ENCODE measurements around the gene SALL2. TPM values are rescaled to one million over a fixed set of nuclear protein-coding genes. Genes with fewer than 3 reads are reported as not detected.
A peak's percentile ranks its signal among the peaks of the same experiment; 100 is the strongest.

SALL2 gene
- total RNA-seq, 2 experiments from 2014 or later: 2.8 to 2.9 TPM

GRCh38 chr14:21524575-21525490 is 1.3 kb downstream of the SALL2 start:
- peak overlapping the region; percentile 96 for H3K4me3 Mint-ChIP-seq
- ChIA-PET POLR2A (interaction anchor here (3.0 to 5.3 kb wide), 2 partner anchors 13 to 69 kb away, joined by 16 to 54 read pairs; partner anchors contain the start of genes CHD8 and METTL3), CTCF (no interaction called here)

DNA sequence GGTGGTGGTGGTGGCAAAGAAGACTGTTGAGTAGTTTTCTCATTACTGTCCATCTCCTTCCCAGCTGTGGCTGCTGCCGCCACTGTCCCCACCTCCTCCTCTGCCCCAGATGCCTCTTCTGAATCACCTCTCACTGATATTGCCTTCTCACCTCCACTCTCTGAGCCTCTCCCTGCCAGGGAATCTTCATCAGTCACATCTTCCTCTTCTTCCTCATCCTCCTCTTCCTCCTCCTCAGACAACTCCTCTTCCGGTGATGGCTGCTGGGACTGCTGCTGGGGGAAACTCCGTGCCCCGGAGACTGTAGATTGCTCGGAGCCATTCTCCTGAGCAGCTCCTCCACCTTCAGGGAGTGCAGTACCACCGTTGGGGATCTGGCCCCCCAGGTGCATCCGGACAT is 2.9 kb downstream of the SALL2 start:
- H3K9me3 ChIP-seq (ENCODE audit: control insufficient read depth in 1 of 2, insufficient read depth in 1 of 2, low read length in 2 of 2): no peaks in the 10 kb centered on the region
- ChIA-PET CTCF (interaction anchor here (1.0 kb wide), 1 partner anchor 25 kb away, joined by 3 read pairs; no protein-coding TSS in a partner anchor), POLR2A (no interaction called here)
- Mint-ChIP-seq H3K36me3 (ENCODE audit: low read depth) (no peaks in the 10 kb centered on the region), H3K4me1 (ENCODE audit: low read depth) (peaks cover 22% of the 10 kb centered on the region), H3K4me3 (no peak overlapping the region), H3K27ac (no peak overlapping the region), H3K27me3 (peaks cover 6% of the 10 kb centered on the region), H3K9me3 (no peaks in the 10 kb centered on the region)
- intact Hi-C loops (cut with DNase I, micrococcal nuclease): no loop called here
- ATAC-seq (ENCODE audit: poor library complexity): no peak
- no peak overlapping the region for H3K27ac ChIP-seq (ENCODE audit: low read depth in 1 of 2, low read length in 2 of 2)
- H3K36me3 ChIP-seq (ENCODE audit: insufficient read depth, low read length): no peaks in the 10 kb centered on the region
- no peak overlapping the region for H3K4me3 ChIP-seq (ENCODE audit: low read length)
- DNase-seq: no peak
- no peaks in the 10 kb centered on the region for H3K27me3 ChIP-seq (ENCODE audit: control insufficient read depth in 1 of 2, insufficient read depth in 2 of 2, low read length in 2 of 2)
- H3K4me1 ChIP-seq (ENCODE audit: insufficient read depth, low read length): peaks cover 13% of the 10 kb centered on the region
- TF ChIP-seq, protein P1, sequence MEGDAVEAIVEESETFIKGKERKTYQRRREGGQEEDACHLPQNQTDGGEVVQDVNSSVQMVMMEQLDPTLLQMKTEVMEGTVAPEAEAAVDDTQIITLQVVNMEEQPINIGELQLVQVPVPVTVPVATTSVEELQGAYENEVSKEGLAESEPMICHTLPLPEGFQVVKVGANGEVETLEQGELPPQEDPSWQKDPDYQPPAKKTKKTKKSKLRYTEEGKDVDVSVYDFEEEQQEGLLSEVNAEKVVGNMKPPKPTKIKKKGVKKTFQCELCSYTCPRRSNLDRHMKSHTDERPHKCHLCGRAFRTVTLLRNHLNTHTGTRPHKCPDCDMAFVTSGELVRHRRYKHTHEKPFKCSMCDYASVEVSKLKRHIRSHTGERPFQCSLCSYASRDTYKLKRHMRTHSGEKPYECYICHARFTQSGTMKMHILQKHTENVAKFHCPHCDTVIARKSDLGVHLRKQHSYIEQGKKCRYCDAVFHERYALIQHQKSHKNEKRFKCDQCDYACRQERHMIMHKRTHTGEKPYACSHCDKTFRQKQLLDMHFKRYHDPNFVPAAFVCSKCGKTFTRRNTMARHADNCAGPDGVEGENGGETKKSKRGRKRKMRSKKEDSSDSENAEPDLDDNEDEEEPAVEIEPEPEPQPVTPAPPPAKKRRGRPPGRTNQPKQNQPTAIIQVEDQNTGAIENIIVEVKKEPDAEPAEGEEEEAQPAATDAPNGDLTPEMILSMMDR (IDR thresholded peaks at IDR 0.05): no peak

More at GRCh38 chr14:21524575-21525490, 1.3 kb downstream of the SALL2 start:
- intact Hi-C loops (cut with DNase I, micrococcal nuclease): no loop called here
- Histone ChIP-seq H3K36me3 (ENCODE audit: insufficient read depth, low read length) (no peaks in the 10 kb centered on the region), H3K27ac (ENCODE audit: low read depth in 1 of 2, low read length in 2 of 2) (no peak overlapping the region), H3K4me3 (ENCODE audit: low read length) (peak overlapping the region; percentile 74), H3K4me1 (ENCODE audit: insufficient read depth, low read length) (peaks cover 13% of the 10 kb centered on the region), H3K27me3 (ENCODE audit: control insufficient read depth in 1 of 2, insufficient read depth in 2 of 2, low read length in 2 of 2) (no peaks in the 10 kb centered on the region), H3K9me3 (ENCODE audit: control insufficient read depth in 1 of 2, insufficient read depth in 1 of 2, low read length in 2 of 2) (no peaks in the 10 kb centered on the region)
- H3K27me3 Mint-ChIP-seq: no peaks in the 10 kb centered on the region
- peak overlapping the region; percentile 55 for H3K27ac Mint-ChIP-seq
- peaks cover 22% of the 10 kb centered on the region for H3K4me1 Mint-ChIP-seq (ENCODE audit: low read depth)
- ATAC-seq (ENCODE audit: poor library complexity): no peak
- H3K9me3 Mint-ChIP-seq: no peaks in the 10 kb centered on the region
- TF ChIP-seq, protein P1 (IDR thresholded peaks at IDR 0.05): no peak
- no peaks in the 10 kb centered on the region for H3K36me3 Mint-ChIP-seq (ENCODE audit: low read depth)
- DNase-seq: no peak

DNA sequence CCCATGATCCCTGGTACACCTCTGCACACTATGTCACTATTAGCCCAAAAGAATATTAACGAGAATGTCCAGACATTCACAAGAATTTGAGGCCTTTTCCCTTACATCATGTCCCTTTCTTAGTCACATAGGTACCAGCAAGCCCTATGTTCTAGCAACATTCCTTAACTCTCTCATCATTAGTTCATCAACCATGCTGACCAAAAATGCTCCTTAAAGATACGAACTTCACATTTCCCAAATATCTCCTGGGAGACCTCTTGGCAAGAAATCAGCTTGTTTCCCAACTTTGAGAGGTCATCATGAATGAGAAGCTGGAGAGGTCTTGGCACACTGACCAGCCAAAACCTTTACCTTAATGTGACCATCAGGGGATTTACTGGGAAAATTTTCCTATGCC is 4.6 kb downstream of the SALL2 start:
- Mint-ChIP-seq H3K36me3 (ENCODE audit: low read depth) (no peaks in the 10 kb centered on the region), H3K4me3 (no peak overlapping the region), H3K9me3 (no peaks in the 10 kb centered on the region), H3K4me1 (ENCODE audit: low read depth) (peaks cover 12% of the 10 kb centered on the region), H3K27me3 (peaks cover 6% of the 10 kb centered on the region), H3K27ac (no peak overlapping the region)
- ChIA-PET POLR2A (no interaction called here), CTCF (no interaction called here)
- DNase-seq (no peak), ATAC-seq (ENCODE audit: poor library complexity) (no peak)
- intact Hi-C loops (cut with DNase I, micrococcal nuclease): no loop called here
- H3K4me3 ChIP-seq (ENCODE audit: low read length): no peak overlapping the region
- no peaks in the 10 kb centered on the region for H3K9me3 ChIP-seq (ENCODE audit: control insufficient read depth in 1 of 2, insufficient read depth in 1 of 2, low read length in 2 of 2)
- no peak overlapping the region for H3K27ac ChIP-seq (ENCODE audit: low read depth in 1 of 2, low read length in 2 of 2)
- H3K4me1 ChIP-seq (ENCODE audit: insufficient read depth, low read length): peaks cover 6% of the 10 kb centered on the region
- H3K36me3 ChIP-seq (ENCODE audit: insufficient read depth, low read length): no peaks in the 10 kb centered on the region
- H3K27me3 ChIP-seq (ENCODE audit: control insufficient read depth in 1 of 2, insufficient read depth in 2 of 2, low read length in 2 of 2): no peaks in the 10 kb centered on the region
- TF ChIP-seq, protein P1 (IDR thresholded peaks at IDR 0.05): no peak

All from CD4-positive, alpha-beta T cell (primary cell).